Thoracic aorta (tissue), 2 donors: Measurements from ENCODE around the gene LIMA1. TPM values are rescaled to one million over a fixed set of nuclear protein-coding genes. Genes with fewer than 3 reads are reported as not detected.
"Not testable (repeated sequence)": the region's sequence is repeated elsewhere in the genome, so short reads cannot be mapped to it uniquely, and the experiment has no call there.

ENCODE experiments used
- ATAC-seq: fragments of 150-250 bp; one replicate; pipeline ENCODE4 v1.8.0; 2017; ENCODE audit warnings: low read depth; ENCODE audit not compliant: insufficient number of reproducible peaks, low FRiP score
- DNase-seq: peaks from one replicate; pipeline ENCODE4 v3.0.0-alpha.2; 2020; ENCODE audit warnings: low spot score
- H3K27ac ChIP-seq, 2 donors: fragments of 200-600 bp; sonication (generic); 1 replicate in 1 of 2; 2 replicates in 1 of 2; pipeline ENCODE4 v1.5.1; 2016; ENCODE audit warnings: mild to moderate bottlenecking in 2 of 2, moderate library complexity in 2 of 2
- H3K27me3 ChIP-seq: fragments of 200-600 bp; sonication (generic); replicated peaks from 2 replicates; pipeline ENCODE4 v1.6.0; 2016; ENCODE audit warnings: mild to moderate bottlenecking; ENCODE audit not compliant: insufficient read depth
- H3K36me3 ChIP-seq: fragments of 200-600 bp; sonication (generic); one replicate; pipeline ENCODE4 v1.5.1; 2016
- H3K4me1 ChIP-seq, 2 donors: fragments of 200-600 bp; sonication (generic); 1 replicate in 1 of 2; 2 replicates in 1 of 2; pipeline versions ENCODE4 v1.5.1 to v1.6.0; 2016; ENCODE audit warnings: low read depth in 2 of 2, mild to moderate bottlenecking in 1 of 2; ENCODE audit not compliant: control insufficient read depth in 1 of 2
- H3K4me3 ChIP-seq: fragments of 200-600 bp; sonication (generic); 2 replicates; pipeline ENCODE4 v1.5.1; 2016; ENCODE audit warnings: mild to moderate bottlenecking
- H3K9me3 ChIP-seq: fragments of 200-600 bp; sonication (generic); 2 replicates; pipeline ENCODE4 v1.5.1; 2016
- total RNA-seq, 2 donors: library from RNA; depleted of rRNA; stranded (reverse); fragments of >200 nt; gene quantifications; one replicate each; pipeline versions ENCODE4 v1.1.0 to v1.2.3, GENCODE V29; 2016
- TF ChIP-seq, protein P1 (sequence below): fragments of 200-600 bp; sonication (generic); IDR thresholded peaks from one replicate; pipeline ENCODE4 v1.5.1; 2019; ENCODE audit warnings: antibody characterized with exemption

The LIMA1 gene
- total RNA-seq, 2 donors from 2014 or later, result 103 to 194 TPM

- DNase-seq, result no peak
These were observed 30.1 kb upstream of the LIMA1 start for GRCh38 chr12:50313256-50313931.

GRCh38 chr12:50311858-50312609 lies 28.7 kb upstream of the LIMA1 start:
- H3K36me3 ChIP-seq, H3K27ac ChIP-seq, ATAC-seq: not testable (repeated sequence)

More at GRCh38 chr12:50313256-50313931, 30.1 kb upstream of the LIMA1 start:
- H3K36me3 ChIP-seq, result no peaks in the 10 kb centered on the region
- H3K9me3 ChIP-seq, result no peaks in the 10 kb centered on the region
- no peak overlapping the region for H3K4me3 ChIP-seq
- no peaks in the 10 kb centered on the region for H3K27me3 ChIP-seq
- no peak for ATAC-seq
- peaks cover 0 to 2% of the 10 kb centered on the region in 2 donors for H3K4me1 ChIP-seq
- TF ChIP-seq, protein P1, sequence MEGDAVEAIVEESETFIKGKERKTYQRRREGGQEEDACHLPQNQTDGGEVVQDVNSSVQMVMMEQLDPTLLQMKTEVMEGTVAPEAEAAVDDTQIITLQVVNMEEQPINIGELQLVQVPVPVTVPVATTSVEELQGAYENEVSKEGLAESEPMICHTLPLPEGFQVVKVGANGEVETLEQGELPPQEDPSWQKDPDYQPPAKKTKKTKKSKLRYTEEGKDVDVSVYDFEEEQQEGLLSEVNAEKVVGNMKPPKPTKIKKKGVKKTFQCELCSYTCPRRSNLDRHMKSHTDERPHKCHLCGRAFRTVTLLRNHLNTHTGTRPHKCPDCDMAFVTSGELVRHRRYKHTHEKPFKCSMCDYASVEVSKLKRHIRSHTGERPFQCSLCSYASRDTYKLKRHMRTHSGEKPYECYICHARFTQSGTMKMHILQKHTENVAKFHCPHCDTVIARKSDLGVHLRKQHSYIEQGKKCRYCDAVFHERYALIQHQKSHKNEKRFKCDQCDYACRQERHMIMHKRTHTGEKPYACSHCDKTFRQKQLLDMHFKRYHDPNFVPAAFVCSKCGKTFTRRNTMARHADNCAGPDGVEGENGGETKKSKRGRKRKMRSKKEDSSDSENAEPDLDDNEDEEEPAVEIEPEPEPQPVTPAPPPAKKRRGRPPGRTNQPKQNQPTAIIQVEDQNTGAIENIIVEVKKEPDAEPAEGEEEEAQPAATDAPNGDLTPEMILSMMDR, result no peak
- no peak overlapping the region for H3K27ac ChIP-seq

DNA sequence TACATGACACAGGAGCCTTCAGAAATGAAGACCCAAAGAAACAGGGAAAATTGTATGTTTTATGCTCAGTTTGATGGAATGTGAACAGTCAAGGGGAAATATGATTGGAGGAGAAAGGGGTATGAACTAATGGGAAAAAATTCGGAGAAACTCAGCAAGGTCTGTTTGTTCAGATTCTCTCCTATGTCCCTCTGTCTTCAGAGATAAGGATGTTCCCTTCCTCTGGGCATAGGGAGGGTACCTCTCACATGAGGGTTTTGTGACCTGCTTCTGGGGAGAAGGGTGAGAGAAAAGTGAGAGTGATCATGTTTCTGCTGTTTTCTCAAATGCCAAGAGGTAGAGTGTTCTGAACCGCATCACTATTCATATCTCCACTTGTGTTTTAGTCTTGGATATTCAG lies 26.6 kb upstream of the LIMA1 start:
- H3K4me3 ChIP-seq, result no peak overlapping the region
- DNase-seq (no peak), ATAC-seq (no peak)
- TF ChIP-seq, protein P1, result no peak
- no peaks in the 10 kb centered on the region for H3K9me3 ChIP-seq
- H3K27me3 ChIP-seq, result no peaks in the 10 kb centered on the region
- H3K27ac ChIP-seq, result no peak overlapping the region
- H3K4me1 ChIP-seq, result peaks cover 0 to 2% of the 10 kb centered on the region in 2 donors
- no peaks in the 10 kb centered on the region for H3K36me3 ChIP-seq

More at GRCh38 chr12:50311858-50312609, 28.7 kb upstream of the LIMA1 start:
- DNase-seq, H3K9me3 ChIP-seq, H3K4me3 ChIP-seq, H3K4me1 ChIP-seq, H3K27me3 ChIP-seq: not testable (repeated sequence)

DNA sequence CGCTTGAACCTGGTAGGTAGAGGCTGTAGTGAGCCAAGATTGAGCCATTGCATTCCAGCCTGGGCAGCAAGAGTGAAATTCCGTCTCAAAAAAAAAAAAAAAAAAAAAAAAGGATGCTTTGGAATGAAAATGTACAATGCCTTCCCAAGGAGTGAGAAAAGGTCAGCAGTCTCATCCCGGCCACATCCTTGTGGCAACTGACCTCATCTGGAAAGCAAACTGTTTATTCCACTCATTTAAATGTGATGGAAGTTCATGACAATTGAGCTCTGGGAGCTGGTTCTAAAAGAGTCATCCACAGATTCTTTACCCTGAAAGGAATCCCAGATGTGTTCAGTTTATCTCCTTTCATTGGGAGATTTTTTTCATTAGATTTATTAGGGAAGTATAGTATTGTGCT lies 19.4 kb upstream of the LIMA1 start:
- Histone ChIP-seq H3K4me3 (no peak overlapping the region), H3K9me3 (no peaks in the 10 kb centered on the region), H3K36me3 (no peaks in the 10 kb centered on the region), H3K27ac (no peak overlapping the region), H3K4me1 (peaks cover 0 to under 1% of the 10 kb centered on the region in 2 donors), H3K27me3 (no peaks in the 10 kb centered on the region)
- TF ChIP-seq, protein P1, result no peak
- no peak for ATAC-seq
- no peak for DNase-seq

DNA sequence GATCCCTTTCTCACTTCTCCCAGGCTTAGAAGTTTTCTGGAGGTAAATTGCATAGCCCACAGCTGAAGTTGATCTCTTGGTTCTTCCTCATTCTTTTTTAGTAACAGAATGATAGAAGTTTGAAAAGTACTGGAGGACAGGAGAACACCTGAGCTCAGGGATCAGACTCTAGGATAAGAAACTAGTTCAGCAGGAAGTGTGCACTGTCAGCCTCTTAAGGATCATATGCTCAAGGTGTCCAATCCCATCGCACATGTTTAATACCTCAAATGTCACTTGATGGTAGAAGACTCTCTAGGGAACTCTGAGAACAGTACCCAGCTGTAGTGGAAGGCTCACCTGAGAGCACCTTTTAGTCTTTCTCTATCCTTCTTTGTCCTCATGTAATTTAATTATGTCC lies 14.7 kb upstream of the LIMA1 start:
- Histone ChIP-seq H3K36me3 (no peaks in the 10 kb centered on the region), H3K9me3 (no peaks in the 10 kb centered on the region), H3K4me3 (no peak overlapping the region), H3K4me1 (peaks cover 5 to 12% of the 10 kb centered on the region in 2 donors), H3K27me3 (no peaks in the 10 kb centered on the region), H3K27ac (no peak overlapping the region)
- ATAC-seq (no peak), DNase-seq (no peak)
- TF ChIP-seq, protein P1, result no peak
